ENCODE data around the gene NEK6. TPM values are rescaled to one million over a fixed set of nuclear protein-coding genes. Genes with fewer than 3 reads are reported as not detected.

NEK6 gene
- 10 to 100 TPM; 34.3 to 48.6 (median 38.2) TPM for polyA plus RNA-seq (ENCODE audit: insufficient read depth in 1 of 5, insufficient read length in 5 of 5, low replicate concordance in 1 of 5)
- long read RNA-seq, donor 1, transcript NEK6-214 (10 exons, 2,573 nt): minor isoform, 5 of 454 reads
- long read RNA-seq, donor 1, transcript NEK6-201 (10 exons, 3,447 nt): major isoform, 26 of 454 reads
- long read RNA-seq, donor 1, partial matches to known transcripts: 209 of 454 reads
- long read RNA-seq, donor 1, other reads (novel, unspliced or antisense): 214 of 454 reads
- long read RNA-seq, donor 2, transcript NEK6-201 (10 exons, 3,447 nt): major isoform, 11 of 244 reads
- long read RNA-seq, donor 2, partial matches to known transcripts: 132 of 244 reads
- long read RNA-seq, donor 2, other reads (novel, unspliced or antisense): 100 of 244 reads
- long read RNA-seq, donor 3, transcript NEK6-201 (10 exons, 3,447 nt): major isoform, 15 of 396 reads
- long read RNA-seq, donor 3, partial matches to known transcripts: 375 of 396 reads
- long read RNA-seq, donor 3, other reads (novel, unspliced or antisense): 5 of 396 reads
- long read RNA-seq, donor 4, transcript NEK6-201 (10 exons, 3,447 nt): major isoform, 12 of 15 reads
- long read RNA-seq, donor 4, partial matches to known transcripts: 0 of 15 reads
- long read RNA-seq, donor 4, other reads (novel, unspliced or antisense): 0 of 15 reads
- long read RNA-seq, donor 5, transcript NEK6-201 (10 exons, 3,447 nt): major isoform, 10 of 572 reads
- long read RNA-seq, donor 5, partial matches to known transcripts: 330 of 572 reads
- long read RNA-seq, donor 5, other reads (novel, unspliced or antisense): 232 of 572 reads
- long read RNA-seq, donor 6, transcript NEK6-201 (10 exons, 3,447 nt): major isoform, 16 of 534 reads
- long read RNA-seq, donor 6, partial matches to known transcripts: 516 of 534 reads
- long read RNA-seq, donor 6, other reads (novel, unspliced or antisense): 0 of 534 reads
- long read RNA-seq, donor 7, transcript NEK6-201 (10 exons, 3,447 nt): major isoform, 19 of 498 reads
- long read RNA-seq, donor 7, transcript NEK6-214 (10 exons, 2,573 nt): minor isoform, 5 of 498 reads
- long read RNA-seq, donor 7, partial matches to known transcripts: 129 of 498 reads
- long read RNA-seq, donor 7, other reads (novel, unspliced or antisense): 345 of 498 reads
- long read RNA-seq, donor 8, transcript NEK6-201 (10 exons, 3,447 nt): major isoform, 5 of 5 reads
- long read RNA-seq, donor 8, partial matches to known transcripts: 0 of 5 reads
- long read RNA-seq, donor 8, other reads (novel, unspliced or antisense): 0 of 5 reads

DNA sequence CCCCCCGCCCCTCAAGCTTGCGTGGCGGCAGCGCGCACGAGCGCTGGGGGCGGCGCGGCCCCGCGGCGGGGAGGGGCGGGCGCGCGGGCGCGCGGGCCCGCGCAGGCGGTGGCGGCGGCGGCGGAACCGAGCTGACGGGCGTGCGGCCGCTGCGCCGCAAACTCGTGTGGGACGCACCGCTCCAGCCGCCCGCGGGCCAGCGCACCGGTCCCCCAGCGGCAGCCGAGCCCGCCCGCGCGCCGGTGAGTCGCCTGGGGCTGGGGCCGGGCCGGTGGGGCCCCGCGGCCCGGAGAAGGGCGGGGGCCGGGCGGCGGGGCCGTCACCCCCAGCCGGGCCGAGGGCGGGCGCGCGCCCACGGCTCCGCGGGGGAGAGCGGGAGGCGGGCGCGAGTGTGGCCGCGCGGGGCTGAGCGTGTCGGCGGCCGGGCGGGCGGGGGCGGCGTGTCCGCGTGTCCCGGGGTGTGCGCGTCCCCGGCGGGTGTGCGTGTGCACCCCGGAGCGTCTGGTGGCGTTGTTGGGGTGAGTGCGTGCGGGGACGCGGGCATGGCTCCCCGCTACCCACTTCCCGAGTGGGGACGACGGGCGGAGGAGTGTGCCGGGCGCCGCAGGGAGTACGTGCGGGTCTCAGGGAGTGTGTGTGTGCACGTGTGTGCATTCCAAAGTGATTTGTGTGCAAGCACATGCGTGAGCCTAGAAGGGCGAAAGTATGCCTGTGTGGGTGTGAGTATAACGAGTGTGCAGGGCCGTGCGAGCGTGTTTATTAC is at the start of gene NEK6:
Gene NEK6, plus strand, starts transcription at position 106 of the 763 bp plus-strand sequence. CDS start 44,016 bp downstream, outside the sequence.
- DNase-seq: no peak

DNA sequence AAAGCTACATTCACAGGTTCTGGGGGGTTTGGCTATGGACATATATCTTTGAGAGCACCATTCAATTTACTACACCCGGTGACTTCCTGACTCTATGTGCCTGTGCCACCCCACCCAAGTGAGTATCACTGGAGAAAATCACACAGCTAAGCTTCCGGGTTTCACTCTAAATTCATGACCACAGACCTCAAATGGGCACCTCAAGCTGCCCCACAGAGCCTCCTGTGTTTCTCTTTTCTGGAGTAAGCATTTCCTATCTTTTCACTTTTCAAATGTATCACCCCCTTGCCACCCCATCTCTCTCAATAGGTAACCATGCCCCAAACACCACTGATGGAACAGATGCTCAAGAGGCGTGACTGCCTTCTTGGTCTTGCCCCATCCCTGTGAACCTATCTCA is 49.2 kb upstream of the NEK6 start:
- no peak for DNase-seq

- DNase-seq: no peak
Measured at GRCh38 chr9:124209279-124209678, 48.5 kb upstream of the NEK6 start.

- DNase-seq: no peak
Measured at GRCh38 chr9:124209774-124210173, 48.0 kb upstream of the NEK6 start.

DNA sequence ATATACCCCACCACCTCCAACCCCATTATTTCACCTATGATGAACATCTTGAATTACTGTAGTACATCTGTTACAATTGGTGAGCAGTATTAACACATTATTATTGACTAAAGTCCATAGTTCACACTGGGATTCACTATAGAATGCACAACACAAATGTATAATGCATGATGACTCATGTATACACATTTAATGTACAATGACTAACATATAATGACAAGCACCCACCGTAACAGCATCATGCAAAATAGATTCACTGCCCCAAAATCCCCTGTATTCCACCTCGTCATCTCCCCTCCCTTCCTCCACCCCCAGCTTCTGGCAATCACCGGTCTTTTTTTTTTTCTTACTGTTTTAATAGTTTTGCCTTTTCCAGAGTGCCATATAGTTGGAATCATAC is 47.1 kb upstream of the NEK6 start:
- DNase-seq: no peak

GRCh38 chr9:124212381-124213050 is 45.2 kb upstream of the NEK6 start:
- DNase-seq: no peak

DNA sequence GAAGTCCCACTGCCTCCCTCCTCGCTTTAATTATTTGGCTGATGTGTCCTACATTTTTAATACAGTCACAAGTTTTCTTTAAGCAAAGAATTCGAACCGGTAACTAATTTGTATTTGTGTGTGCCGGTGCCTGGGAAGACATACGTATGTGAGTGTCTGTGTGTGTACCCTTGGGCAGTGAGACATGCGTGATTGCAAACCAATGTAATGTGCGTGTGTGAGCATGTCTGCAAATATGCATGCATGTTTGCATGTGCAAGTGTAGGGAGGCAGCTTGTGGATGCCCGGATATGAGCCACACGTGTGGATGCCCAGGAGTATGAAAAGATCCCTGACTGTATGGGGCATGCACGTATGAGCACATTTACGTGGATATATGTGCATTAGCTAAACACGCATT is 44.4 kb upstream of the NEK6 start:
- DNase-seq: no peak

DNA sequence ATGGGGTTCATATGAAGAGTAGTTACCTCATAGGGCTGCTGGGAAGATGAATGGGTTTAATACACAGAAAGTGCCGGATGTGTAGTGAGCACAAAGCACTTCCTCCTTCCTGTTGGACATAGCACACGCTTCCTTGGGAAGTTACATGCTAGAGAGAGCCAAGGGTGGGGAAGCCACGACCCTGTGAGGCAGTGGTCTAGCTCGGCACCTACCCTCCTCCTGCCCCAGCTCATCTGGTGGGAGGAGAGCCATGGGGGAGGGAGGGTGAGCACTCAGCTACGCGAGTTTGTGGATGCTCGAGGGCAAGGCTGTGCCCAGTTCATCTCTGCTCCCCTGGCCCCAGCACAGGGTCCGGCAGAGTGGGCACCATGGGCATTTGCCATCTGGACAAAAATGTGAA is 43.6 kb upstream of the NEK6 start:
- no peak for DNase-seq

GRCh38 chr9:124214596-124215367 is 43.0 kb upstream of the NEK6 start:
- DNase-seq: no peak

DNA sequence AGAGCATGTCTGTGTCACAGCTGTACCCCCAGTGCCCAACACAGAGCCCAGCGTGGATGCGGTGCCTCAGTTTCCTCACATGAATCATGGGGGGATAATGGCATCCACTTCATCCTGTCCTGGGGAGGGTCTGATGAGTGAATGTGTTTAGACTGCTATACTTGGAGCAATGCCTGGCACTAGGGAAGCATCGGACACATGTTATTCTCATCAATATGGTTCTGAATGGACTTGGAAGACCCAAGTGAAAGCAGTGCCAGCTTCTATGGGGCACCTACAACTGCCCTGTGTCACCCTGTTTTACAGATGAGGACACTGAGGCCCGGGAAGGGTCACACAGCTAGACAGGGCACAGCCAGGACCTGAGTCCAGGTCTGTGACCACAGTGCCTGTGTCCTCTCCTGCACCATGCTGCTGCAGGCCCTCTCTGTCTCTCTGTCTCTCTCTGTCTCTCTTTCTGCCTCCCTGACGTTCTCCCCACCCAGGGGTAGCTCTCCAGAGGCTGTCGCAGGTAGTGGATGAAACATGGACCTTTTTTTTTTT is 42.3 kb upstream of the NEK6 start:
- DNase-seq: no peak

DNA sequence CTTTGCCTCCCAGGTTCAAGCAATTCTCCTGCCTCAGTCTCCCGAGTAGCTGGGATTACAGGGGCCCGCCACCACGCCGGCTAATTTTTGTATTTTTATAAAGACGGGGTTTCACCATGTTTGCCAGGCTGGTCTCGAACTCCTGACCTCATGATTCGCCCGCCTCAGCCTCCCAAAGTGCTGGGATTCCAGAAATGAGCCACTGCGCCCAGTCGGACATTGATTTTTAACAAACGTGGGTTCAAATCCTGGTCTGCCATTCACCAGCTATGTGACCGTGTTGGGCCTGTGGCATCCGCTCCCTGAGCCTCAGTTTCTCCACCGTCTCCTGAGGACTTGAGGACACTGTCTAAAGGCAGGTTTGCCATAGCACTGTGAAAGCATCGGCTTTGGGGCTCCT is 41.8 kb upstream of the NEK6 start:
- no peak for DNase-seq

GRCh38 chr9:124216474-124217176 is 41.1 kb upstream of the NEK6 start:
- no peak for DNase-seq

- no peak for DNase-seq
Measured at GRCh38 chr9:124217836-124218437, 39.8 kb upstream of the NEK6 start.

GRCh38 chr9:124218438-124218982 is 39.2 kb upstream of the NEK6 start:
- DNase-seq: no peak

GRCh38 chr9:124218987-124219461 is 38.7 kb upstream of the NEK6 start:
- DNase-seq: no peak

DNA sequence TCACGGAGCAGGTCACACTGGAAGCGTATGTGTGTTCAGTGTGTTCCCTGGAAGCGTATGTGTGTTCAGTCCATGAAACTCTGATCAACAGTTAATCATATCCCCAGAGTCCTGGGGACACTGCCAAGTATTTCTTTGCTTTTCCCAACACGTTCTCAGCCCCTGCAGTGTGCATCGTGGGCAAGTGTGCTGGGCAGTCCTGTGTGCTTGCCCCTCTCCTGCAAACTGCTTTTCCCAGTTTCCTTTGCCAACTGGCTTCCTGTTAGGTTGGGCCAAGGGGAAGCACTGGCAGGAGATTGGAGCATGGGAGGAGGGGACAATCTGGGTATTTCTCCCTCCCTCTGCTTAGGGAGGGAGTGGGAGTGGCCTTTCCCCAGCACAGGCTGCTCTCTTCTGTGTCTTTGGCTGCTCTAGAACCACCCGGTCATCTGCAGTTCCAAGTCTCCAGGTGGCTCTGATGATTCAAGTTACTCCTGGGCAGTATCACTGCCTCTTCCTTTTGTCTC is 36.8 kb upstream of the NEK6 start:
- peak; percentile 72 to 80 for DNase-seq

- DNase-seq: no peak
Measured at GRCh38 chr9:124221676-124222075, 36.1 kb upstream of the NEK6 start.

DNA sequence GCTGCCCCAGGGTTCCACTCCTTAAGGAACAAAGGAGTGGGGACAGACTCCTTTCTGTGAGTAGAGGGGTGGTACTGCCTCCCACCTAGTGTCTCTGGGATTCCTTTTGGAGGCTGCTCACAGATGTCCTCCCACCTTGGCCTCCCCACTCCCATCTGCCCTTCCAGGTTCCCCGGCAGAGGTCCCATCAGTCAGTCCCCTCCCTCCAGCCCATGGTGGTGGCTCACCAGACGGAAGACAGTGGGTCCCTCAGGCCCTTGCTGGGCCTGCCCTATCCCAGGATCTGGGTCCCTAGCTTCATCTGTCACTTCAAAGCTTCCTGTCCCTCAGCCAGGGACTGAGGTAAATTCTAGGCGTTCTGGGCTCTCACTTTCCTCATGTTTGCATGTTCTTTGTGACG is 35.6 kb upstream of the NEK6 start:
- DNase-seq: no peak
